Measurements from ENCODE around the gene OR6C2. TPM values are rescaled to one million over a fixed set of nuclear protein-coding genes. Genes with fewer than 3 reads are reported as not detected.
"Not testable (repeated sequence)": the region's sequence is repeated elsewhere in the genome, so short reads cannot be mapped to it uniquely, and the experiment has no call there.

The OR6C2 gene
- total RNA-seq (not detected in 2 replicates), polyA plus RNA-seq (not detected in 2 replicates)

GRCh38 chr12:55443776-55444175 is at the start of gene OR6C2:
TSS of gene OR6C2 (plus strand) at chr12:55444076. CDS start at chr12:55452214, 8,138 bp downstream.
- Histone ChIP-seq H3K4me1 (ENCODE audit: insufficient read depth) (no peaks in the 10 kb centered on the region), H3K79me2 (no peaks in the 10 kb centered on the region), H3K9me3 (ENCODE audit: low read depth) (no peaks in the 10 kb centered on the region), H3K4me2 (no peak within 1 kb of the TSS), H3K36me3 (replicated peaks; ENCODE audit: insufficient read depth, low read depth) (no peaks in the 10 kb centered on the region), H3K27ac (no peak within 1 kb of the TSS), H3K9me2 (replicated peaks; ENCODE audit: insufficient read depth) (no peaks in the 10 kb centered on the region), H3K4me3 (no peak within 1 kb of the TSS), H4K20me1 (ENCODE audit: insufficient read depth, poor library complexity, severe bottlenecking) (no peaks in the 10 kb centered on the region), H3K27me3 (no peaks in the 10 kb centered on the region), H2AFZ (no peak within 1 kb of the TSS)
- 80% methylated on average over 2 of the region's 2 CpGs for WGBS (ENCODE audit: low lambda C conversion rate, missing lambda C conversion rate)
- no peak for DNase-seq (ENCODE audit: low spot score)
- no peak for TF ChIP-seq EZH2 (IDR thresholded peaks at IDR 0.05; ENCODE audit: borderline replicate concordance)
- no peak for TF ChIP-seq CTCF (IDR thresholded peaks at IDR 0.05; ENCODE audit: poor library complexity)
- TF ChIP-seq EZH2phosphoT487 (IDR thresholded peaks at IDR 0.05; ENCODE audit: low read depth, severe bottlenecking, unreplicated experiment): no peak

GRCh38 chr12:55396326-55396725 is 47.5 kb upstream of the OR6C2 start:
- H3K36me3 ChIP-seq (replicated peaks; ENCODE audit: insufficient read depth, low read depth): no peaks in the 10 kb centered on the region
- H3K9me2 ChIP-seq (replicated peaks; ENCODE audit: insufficient read depth): no peaks in the 10 kb centered on the region
- no peaks in the 10 kb centered on the region for H3K27me3 ChIP-seq
- TF ChIP-seq CTCF (IDR thresholded peaks at IDR 0.05; ENCODE audit: poor library complexity): no peak
- TF ChIP-seq EZH2phosphoT487 (IDR thresholded peaks at IDR 0.05; ENCODE audit: low read depth, severe bottlenecking, unreplicated experiment): no peak
- TF ChIP-seq EZH2 (IDR thresholded peaks at IDR 0.05; ENCODE audit: borderline replicate concordance): no peak
- no peaks in the 10 kb centered on the region for H4K20me1 ChIP-seq (ENCODE audit: insufficient read depth, poor library complexity, severe bottlenecking)
- DNase-seq (ENCODE audit: low spot score): no peak
- no peak overlapping the region for H2AFZ ChIP-seq
- no peak overlapping the region for H3K27ac ChIP-seq
- no peaks in the 10 kb centered on the region for H3K4me1 ChIP-seq (ENCODE audit: insufficient read depth)
- no peak overlapping the region for H3K4me2 ChIP-seq
- no peak overlapping the region for H3K4me3 ChIP-seq
- WGBS (ENCODE audit: low lambda C conversion rate, missing lambda C conversion rate): 91% methylated on average over 1 of the region's 1 CpG
- no peaks in the 10 kb centered on the region for H3K79me2 ChIP-seq
- no peaks in the 10 kb centered on the region for H3K9me3 ChIP-seq (ENCODE audit: low read depth)

GRCh38 chr12:55400229-55400628 is 43.6 kb upstream of the OR6C2 start, which contains the start of gene OR6C65:
TSS of gene OR6C65 (plus strand) at chr12:55400529. CDS start at chr12:55400529, 0 bp downstream.
- H3K36me3 ChIP-seq (replicated peaks; ENCODE audit: insufficient read depth, low read depth): no peaks in the 10 kb centered on the region
- H3K27ac ChIP-seq: no peak within 1 kb of the TSS
- DNase-seq (ENCODE audit: low spot score): no peak
- H3K9me2 ChIP-seq (replicated peaks; ENCODE audit: insufficient read depth): no peaks in the 10 kb centered on the region
- no peaks in the 10 kb centered on the region for H4K20me1 ChIP-seq (ENCODE audit: insufficient read depth, poor library complexity, severe bottlenecking)
- WGBS (ENCODE audit: low lambda C conversion rate, missing lambda C conversion rate): 100% methylated on average over 1 of the region's 1 CpG
- no peaks in the 10 kb centered on the region for H3K4me1 ChIP-seq (ENCODE audit: insufficient read depth)
- no peaks in the 10 kb centered on the region for H3K9me3 ChIP-seq (ENCODE audit: low read depth)
- no peaks in the 10 kb centered on the region for H3K27me3 ChIP-seq
- H3K79me2 ChIP-seq: no peaks in the 10 kb centered on the region
- no peak within 1 kb of the TSS for H3K4me3 ChIP-seq
- H3K4me2 ChIP-seq: no peak within 1 kb of the TSS
- no peak within 1 kb of the TSS for H2AFZ ChIP-seq
- TF ChIP-seq EZH2phosphoT487 (IDR thresholded peaks at IDR 0.05; ENCODE audit: low read depth, severe bottlenecking, unreplicated experiment) (no peak), CTCF (IDR thresholded peaks at IDR 0.05; ENCODE audit: poor library complexity) (no peak)

- no peak for TF ChIP-seq CTCF (IDR thresholded peaks at IDR 0.05; ENCODE audit: poor library complexity)
- no peak for TF ChIP-seq EZH2phosphoT487 (IDR thresholded peaks at IDR 0.05; ENCODE audit: low read depth, severe bottlenecking, unreplicated experiment)
- TF ChIP-seq EZH2 (IDR thresholded peaks at IDR 0.05; ENCODE audit: borderline replicate concordance): no peak
- no peak overlapping the region for H3K4me2 ChIP-seq
- WGBS (ENCODE audit: low lambda C conversion rate, missing lambda C conversion rate): 86% methylated on average over 1 of the region's 1 CpG
- H3K36me3 ChIP-seq (replicated peaks; ENCODE audit: insufficient read depth, low read depth): no peaks in the 10 kb centered on the region
- no peak overlapping the region for H3K4me3 ChIP-seq
- H3K27me3 ChIP-seq: no peaks in the 10 kb centered on the region
- no peaks in the 10 kb centered on the region for H3K9me3 ChIP-seq (ENCODE audit: low read depth)
- H4K20me1 ChIP-seq (ENCODE audit: insufficient read depth, poor library complexity, severe bottlenecking): no peaks in the 10 kb centered on the region
- H3K4me1 ChIP-seq (ENCODE audit: insufficient read depth): no peaks in the 10 kb centered on the region
- DNase-seq (ENCODE audit: low spot score): no peak
- no peak overlapping the region for H3K27ac ChIP-seq
- H3K9me2 ChIP-seq (replicated peaks; ENCODE audit: insufficient read depth): no peaks in the 10 kb centered on the region
- no peak overlapping the region for H2AFZ ChIP-seq
- no peaks in the 10 kb centered on the region for H3K79me2 ChIP-seq
Observed at GRCh38 chr12:55407866-55408265, 36.0 kb upstream of the OR6C2 start.

GRCh38 chr12:55409133-55409532 is 34.7 kb upstream of the OR6C2 start:
- not testable (repeated sequence) for DNase-seq (ENCODE audit: low spot score); H4K20me1 ChIP-seq (ENCODE audit: insufficient read depth, poor library complexity, severe bottlenecking); H3K27me3 ChIP-seq; H3K79me2 ChIP-seq; H3K9me2 ChIP-seq (replicated peaks; ENCODE audit: insufficient read depth); H3K4me2 ChIP-seq; H3K9me3 ChIP-seq (ENCODE audit: low read depth); H3K4me3 ChIP-seq; H3K36me3 ChIP-seq (replicated peaks; ENCODE audit: insufficient read depth, low read depth); H3K4me1 ChIP-seq (ENCODE audit: insufficient read depth); H2AFZ ChIP-seq; H3K27ac ChIP-seq
- WGBS (ENCODE audit: low lambda C conversion rate, missing lambda C conversion rate): 91% methylated on average over 1 of the region's 1 CpG

Measured in hepatocyte (in vitro differentiated cells).